GM23338 (cell line): ENCODE data around the gene MAP3K21.
A peak's percentile ranks its signal among the peaks of the same experiment; 100 is the strongest.

Experiments used
- CREB1 ChIP-seq: fragments of 250-450 bp; sonication (Bioruptor Pico); IDR thresholded peaks from 2 replicates; pipeline ENCODE4 v1.5.0; 2020; ENCODE audit warnings: low read depth, mild to moderate bottlenecking, moderate library complexity
- CTCF ChIP-seq, 2 experiments: fragments of 200-600 bp in 1 of 2; sonication (generic) in 1 of 2; conservative IDR thresholded peaks; 2 replicates each; pipeline versions ENCODE4 v1.5.1 to v1.6.1; 2016 to 2017; ENCODE audit warnings: antibody characterized with exemption in 2 of 2, low read depth in 2 of 2, mild to moderate bottlenecking in 2 of 2, moderate library complexity in 1 of 2
- ETS1 ChIP-seq: IDR thresholded peaks from 2 replicates; pipeline ENCODE4 v1.6.1; 2016; ENCODE audit warnings: antibody characterized with exemption
- EZH2 ChIP-seq: fragments of 200-600 bp; sonication (generic); IDR thresholded peaks from one replicate; pipeline ENCODE4 v1.8.0; 2017; ENCODE audit warnings: antibody characterized with exemption, mild to moderate bottlenecking, low read depth; ENCODE audit not compliant: unreplicated experiment
- EZH2phosphoT487 ChIP-seq: fragments of 200-600 bp; sonication (generic); IDR thresholded peaks from one replicate; pipeline ENCODE4 v1.8.1; 2018; ENCODE audit warnings: antibody characterized with exemption; ENCODE audit not compliant: unreplicated experiment
- JUNB ChIP-seq: IDR thresholded peaks from one replicate; pipeline ENCODE4 v1.6.1; 2016; ENCODE audit warnings: antibody characterized with exemption; ENCODE audit not compliant: unreplicated experiment
- NANOG ChIP-seq: IDR thresholded peaks from 2 replicates; pipeline ENCODE4 v1.6.1; 2016; ENCODE audit warnings: antibody characterized with exemption, borderline replicate concordance
- POLR2AphosphoS5 ChIP-seq: IDR thresholded peaks from 2 replicates; pipeline ENCODE4 v1.6.1; 2016; ENCODE audit warnings: antibody characterized with exemption, low read depth
- REST ChIP-seq: IDR thresholded peaks from one replicate; pipeline ENCODE4 v1.6.1; 2018; ENCODE audit warnings: antibody characterized with exemption; ENCODE audit not compliant: unreplicated experiment
- ZNF114 ChIP-seq: fragments of 250-450 bp; sonication (Bioruptor Pico); IDR thresholded peaks from 2 replicates; pipeline ENCODE4 v1.5.0; 2020; ENCODE audit warnings: mild to moderate bottlenecking, moderate library complexity
- ZNF331 ChIP-seq: fragments of 250-450 bp; sonication (Bioruptor Pico); IDR thresholded peaks from 2 replicates; pipeline ENCODE4 v1.5.0; 2020; ENCODE audit warnings: low read depth, mild to moderate bottlenecking, moderate library complexity
- ZNF462 ChIP-seq: fragments of 250-450 bp; sonication (Bioruptor Pico); IDR thresholded peaks from 2 replicates; pipeline ENCODE4 v1.5.0; 2020; ENCODE audit warnings: mild to moderate bottlenecking, moderate library complexity

- TF ChIP-seq CREB1 (CRISPR knock-in tag) (no peak), POLR2AphosphoS5 (no peak), CTCF (conservative IDR thresholded peaks at IDR 0.05; ENCODE audit: low read depth in 2 of 2) (peak; percentile 37 to 45), NANOG (no peak), JUNB (no peak), REST (no peak), ZNF462 (CRISPR knock-in tag) (no peak), EZH2 (no peak), EZH2phosphoT487 (no peak), ETS1 (no peak), ZNF331 (CRISPR knock-in tag) (no peak), ZNF114 (CRISPR knock-in tag) (no peak)
Observed at GRCh38 chr1:233376382-233377110, 49.0 kb downstream of the MAP3K21 start.
